ENCODE results near the gene RPS6KA3. TPM values are rescaled to one million over a fixed set of nuclear protein-coding genes. Genes with fewer than 3 reads are reported as not detected.

RPS6KA3 gene
- total RNA-seq, 4 donors from 2014 or later, result 48.9 to 59.0 (median 50.6) TPM

DNA sequence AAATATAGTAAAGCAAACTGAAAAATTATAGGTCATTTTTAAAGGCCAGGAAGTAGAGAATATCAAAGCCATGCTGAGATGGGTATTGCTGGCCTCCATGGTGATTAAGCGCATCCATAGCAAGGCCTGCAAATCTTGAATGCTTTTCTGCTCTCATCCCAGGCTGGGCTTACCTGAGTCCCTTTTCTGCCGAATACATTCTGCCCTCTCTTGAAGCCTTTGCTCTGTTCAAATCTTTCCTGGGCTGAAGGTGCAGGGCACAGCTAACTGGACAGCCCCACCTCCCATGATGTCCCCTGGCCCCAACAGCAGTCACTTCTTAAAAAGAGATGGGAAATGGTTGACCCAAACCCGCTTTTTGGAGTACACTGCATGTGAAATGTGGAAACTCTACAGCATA lies 115.0 kb downstream of the RPS6KA3 start:
- no peak for DNase-seq
- intact Hi-C loops (cut with DNase I; ENCODE audit: low total_unique reads), result no loop called here
- H3K27me3 ChIP-seq, result peaks cover 0 to 7% of the 10 kb centered on the region in 2 donors
- no peaks in the 10 kb centered on the region for H3K9me3 ChIP-seq
- no peaks in the 10 kb centered on the region for H3K4me1 ChIP-seq
- no peaks in the 10 kb centered on the region for H3K36me3 ChIP-seq
- no peak overlapping the region for H3K4me3 ChIP-seq
- no peak overlapping the region for H3K27ac ChIP-seq
- no peak for TF ChIP-seq POLR2A (IDR thresholded peaks at IDR 0.05)
- TF ChIP-seq, protein P1, sequence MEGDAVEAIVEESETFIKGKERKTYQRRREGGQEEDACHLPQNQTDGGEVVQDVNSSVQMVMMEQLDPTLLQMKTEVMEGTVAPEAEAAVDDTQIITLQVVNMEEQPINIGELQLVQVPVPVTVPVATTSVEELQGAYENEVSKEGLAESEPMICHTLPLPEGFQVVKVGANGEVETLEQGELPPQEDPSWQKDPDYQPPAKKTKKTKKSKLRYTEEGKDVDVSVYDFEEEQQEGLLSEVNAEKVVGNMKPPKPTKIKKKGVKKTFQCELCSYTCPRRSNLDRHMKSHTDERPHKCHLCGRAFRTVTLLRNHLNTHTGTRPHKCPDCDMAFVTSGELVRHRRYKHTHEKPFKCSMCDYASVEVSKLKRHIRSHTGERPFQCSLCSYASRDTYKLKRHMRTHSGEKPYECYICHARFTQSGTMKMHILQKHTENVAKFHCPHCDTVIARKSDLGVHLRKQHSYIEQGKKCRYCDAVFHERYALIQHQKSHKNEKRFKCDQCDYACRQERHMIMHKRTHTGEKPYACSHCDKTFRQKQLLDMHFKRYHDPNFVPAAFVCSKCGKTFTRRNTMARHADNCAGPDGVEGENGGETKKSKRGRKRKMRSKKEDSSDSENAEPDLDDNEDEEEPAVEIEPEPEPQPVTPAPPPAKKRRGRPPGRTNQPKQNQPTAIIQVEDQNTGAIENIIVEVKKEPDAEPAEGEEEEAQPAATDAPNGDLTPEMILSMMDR (IDR thresholded peaks at IDR 0.05), result no peak

GRCh38 chrX:20149326-20149725 lies 117.4 kb downstream of the RPS6KA3 start:
- Histone ChIP-seq H3K4me3 (no peak overlapping the region), H3K4me1 (no peaks in the 10 kb centered on the region), H3K36me3 (no peaks in the 10 kb centered on the region), H3K9me3 (no peaks in the 10 kb centered on the region), H3K27ac (no peak overlapping the region), H3K27me3 (peaks cover 0 to 3% of the 10 kb centered on the region in 2 donors)
- intact Hi-C loops (cut with DNase I; ENCODE audit: low total_unique reads), result no loop called here
- no peak for DNase-seq
- TF ChIP-seq, protein P1 (IDR thresholded peaks at IDR 0.05), result no peak
- TF ChIP-seq POLR2A (IDR thresholded peaks at IDR 0.05), result no peak

DNA sequence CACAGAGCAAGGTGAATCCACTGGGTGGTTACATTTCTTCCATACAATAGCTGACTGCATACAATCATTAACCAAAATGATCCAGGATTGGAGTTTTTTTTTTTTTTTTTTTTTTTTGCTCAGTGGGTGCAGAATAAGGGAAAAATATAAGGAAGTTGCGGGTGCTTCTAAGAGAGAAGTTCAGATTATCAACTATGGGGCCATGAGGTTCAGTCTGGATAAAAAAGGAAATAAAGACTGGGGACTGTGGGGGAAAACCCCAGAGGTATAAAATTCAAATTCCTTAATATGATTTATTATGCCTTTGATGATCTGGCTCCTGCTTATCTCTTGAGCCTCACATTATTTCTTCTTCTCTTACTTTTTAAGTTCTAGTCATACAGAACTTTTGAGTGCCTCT lies 119.1 kb downstream of the RPS6KA3 start:
- Histone ChIP-seq H3K4me3 (no peak overlapping the region), H3K9me3 (no peaks in the 10 kb centered on the region), H3K36me3 (no peaks in the 10 kb centered on the region), H3K27me3 (peaks cover 0 to 3% of the 10 kb centered on the region in 2 donors), H3K4me1 (no peaks in the 10 kb centered on the region), H3K27ac (no peak overlapping the region)
- no peak for TF ChIP-seq POLR2A (IDR thresholded peaks at IDR 0.05)
- TF ChIP-seq, protein P1 (IDR thresholded peaks at IDR 0.05), result no peak
- no peak for DNase-seq
- intact Hi-C loops (cut with DNase I; ENCODE audit: low total_unique reads), result no loop called here

GRCh38 chrX:20144491-20144890 lies 122.2 kb downstream of the RPS6KA3 start:
- DNase-seq, result no peak
- intact Hi-C loops (cut with DNase I; ENCODE audit: low total_unique reads), result no loop called here
- no peak overlapping the region for H3K27ac ChIP-seq
- no peaks in the 10 kb centered on the region for H3K9me3 ChIP-seq
- no peaks in the 10 kb centered on the region for H3K36me3 ChIP-seq
- no peak for TF ChIP-seq POLR2A (IDR thresholded peaks at IDR 0.05)
- TF ChIP-seq, protein P1 (IDR thresholded peaks at IDR 0.05), result no peak
- H3K27me3 ChIP-seq, result peaks cover 0 to 3% of the 10 kb centered on the region in 2 donors
- H3K4me1 ChIP-seq, result peaks cover 0 to 5% of the 10 kb centered on the region in 2 donors
- no peak overlapping the region for H3K4me3 ChIP-seq

DNA sequence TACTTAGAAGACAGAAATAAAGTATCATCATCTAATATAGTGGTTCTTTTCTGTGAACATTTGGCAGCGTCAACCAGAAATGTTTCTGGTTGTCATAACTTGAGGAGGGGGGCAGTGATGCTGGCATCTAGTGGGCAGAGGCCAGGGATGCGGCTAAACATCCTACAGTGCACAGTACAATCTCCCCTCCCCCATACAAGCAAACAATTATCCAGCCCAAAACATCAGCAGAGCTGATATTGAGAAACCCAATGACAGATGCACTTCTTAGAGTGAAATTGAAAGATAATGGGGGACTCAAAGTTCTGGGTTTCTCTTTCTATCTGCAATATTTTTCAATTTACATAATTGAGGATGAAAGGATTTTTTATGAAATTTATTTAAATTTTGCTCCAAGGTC lies 123.1 kb downstream of the RPS6KA3 start:
- Histone ChIP-seq H3K4me1 (peaks cover 0 to 5% of the 10 kb centered on the region in 2 donors), H3K27me3 (no peaks in the 10 kb centered on the region), H3K4me3 (no peak overlapping the region), H3K36me3 (no peaks in the 10 kb centered on the region), H3K27ac (no peak overlapping the region), H3K9me3 (no peaks in the 10 kb centered on the region)
- intact Hi-C loops (cut with DNase I; ENCODE audit: low total_unique reads), result no loop called here
- TF ChIP-seq, protein P1 (IDR thresholded peaks at IDR 0.05), result no peak
- no peak for TF ChIP-seq POLR2A (IDR thresholded peaks at IDR 0.05)
- DNase-seq, result no peak

Measured in uterus (tissue), 4 donors.